Activated CD4-positive, alpha-beta T cell treated with anti-CD3 and anti-CD28 coated beads for 36 hours (primary cell): ENCODE data around the gene GPATCH4. TPM values are rescaled to one million over a fixed set of nuclear protein-coding genes. Genes with fewer than 3 reads are reported as not detected.
"Not testable (repeated sequence)": the region's sequence is repeated elsewhere in the genome, so short reads cannot be mapped to it uniquely, and the experiment has no call there.

ENCODE experiments used
- ATAC-seq: fragments of 200-7000 bp; cut with Tn5 transposase; one replicate; pipeline ENCODE4 v1.10.0; 2021; ENCODE audit warnings: mild to moderate bottlenecking, moderate library complexity
- CTCF ChIA-PET: fragments of 350-600 bp; sonication (Branson Sonifier 250); formaldehyde crosslinking; loops from one replicate; lab custom pipeline; 2021; ENCODE audit warnings: antibody characterized with exemption; lab: Charles Lee
- POLR2A ChIA-PET: fragments of 350-600 bp; sonication (Branson Sonifier 250); formaldehyde crosslinking; loops from one replicate; lab custom pipeline; 2021; ENCODE audit warnings: antibody characterized with exemption, inconsistent platforms; lab: Charles Lee
- DNase-seq: peaks from one replicate; pipeline ENCODE4 v3.0.0-alpha.2; 2020
- H3K27ac Mint-ChIP-seq: one replicate; pipeline ENCODE4 v1.8.0; 2021; ENCODE audit warnings: mixed read lengths
- H3K27me3 Mint-ChIP-seq: one replicate; pipeline ENCODE4 v1.8.0; 2021; ENCODE audit warnings: mixed read lengths
- H3K36me3 Mint-ChIP-seq: one replicate; pipeline ENCODE4 v1.8.0; 2021; ENCODE audit warnings: low read depth, mixed read lengths
- H3K4me1 Mint-ChIP-seq: one replicate; pipeline ENCODE4 v1.8.0; 2021; ENCODE audit warnings: mixed read lengths
- H3K4me3 Mint-ChIP-seq: one replicate; pipeline ENCODE4 v1.8.0; 2021; ENCODE audit warnings: mild to moderate bottlenecking, moderate library complexity, mixed read lengths
- H3K9me3 Mint-ChIP-seq: one replicate; pipeline ENCODE4 v1.8.0; 2021; ENCODE audit warnings: low read depth, mixed read lengths
- intact Hi-C, 2 experiments: fragments of 100-400 bp; cut with DNase I in 1 of 2; cut with micrococcal nuclease in 1 of 2; formaldehyde crosslinking; loops; one replicate each; pipeline versions ENCODE4 v1.14.2 to v1.15.1; 2022 to 2024; cut with DNase I, micrococcal nuclease
- total RNA-seq, 2 experiments: library from RNA; stranded (reverse); gene quantifications; one replicate each; pipeline ENCODE4 v1.2.3, GENCODE V29; 2021

GPATCH4 gene
- total RNA-seq, 2 experiments from 2014 or later = 38.5 to 48.7 TPM

- Mint-ChIP-seq H3K9me3 (no peaks in the 10 kb centered on the region), H3K36me3 (no peaks in the 10 kb centered on the region), H3K27ac (no peak overlapping the region), H3K4me3 (no peak overlapping the region), H3K27me3 (peaks cover 13% of the 10 kb centered on the region), H3K4me1 (peaks cover 8% of the 10 kb centered on the region)
- DNase-seq (no peak), ATAC-seq (no peak)
- intact Hi-C loops = no loop called here
- ChIA-PET POLR2A (interaction anchor here (0.6 kb wide), 1 partner anchor 167 kb away, joined by 4 read pairs; no protein-coding TSS in a partner anchor), CTCF (interaction anchor here (0.7 to 4.2 kb wide), 11 partner anchors 11 to 227 kb away, joined by 3 to 21 read pairs (median 4); partner anchors contain the start of gene GPATCH4)
These were observed 11.4 kb upstream of the GPATCH4 start for GRCh38 chr1:156612666-156613065.

GRCh38 chr1:156610072-156610471, 8.8 kb upstream of the GPATCH4 start:
- ATAC-seq = not testable (repeated sequence)

GRCh38 chr1:156608981-156609380, 7.7 kb upstream of the GPATCH4 start:
- intact Hi-C loops = loop anchor here (1.0 to 10.0 kb wide), 9 partner anchors 25 to 526 kb away; partner anchors contain the start of gene ETV3 (in 1 of the 2)
- ATAC-seq = peak; percentile 80
- H3K9me3 Mint-ChIP-seq = no peaks in the 10 kb centered on the region
- ChIA-PET POLR2A (no interaction called here), CTCF (interaction anchor here (0.6 to 1.9 kb wide), 26 partner anchors 8 to 1429 kb away, joined by 3 to 14 read pairs (median 4); partner anchors contain the start of gene NAXE)
- H3K36me3 Mint-ChIP-seq = no peaks in the 10 kb centered on the region
- DNase-seq = peak; percentile 81
- no peak overlapping the region for H3K27ac Mint-ChIP-seq
- H3K27me3 Mint-ChIP-seq = peaks cover 9% of the 10 kb centered on the region
- peaks cover 8% of the 10 kb centered on the region for H3K4me1 Mint-ChIP-seq
- no peak overlapping the region for H3K4me3 Mint-ChIP-seq

More at GRCh38 chr1:156610072-156610471, 8.8 kb upstream of the GPATCH4 start:
- intact Hi-C loops, H3K27ac Mint-ChIP-seq, DNase-seq, H3K9me3 Mint-ChIP-seq, H3K4me1 Mint-ChIP-seq, POLR2A ChIA-PET, H3K27me3 Mint-ChIP-seq, H3K4me3 Mint-ChIP-seq, H3K36me3 Mint-ChIP-seq: not testable (repeated sequence)
- CTCF ChIA-PET = interaction anchor here (0.6 to 1.0 kb wide), 9 partner anchors 10 to 168 kb away, joined by 3 to 4 read pairs (median 3); partner anchors contain the start of gene NAXE

- POLR2A ChIA-PET = interaction anchor here (0.7 kb wide), 1 partner anchor 163 kb away, joined by 10 read pairs; no protein-coding TSS in a partner anchor
- no peak overlapping the region for H3K4me3 Mint-ChIP-seq
- H3K4me1 Mint-ChIP-seq = peaks cover 8% of the 10 kb centered on the region
- CTCF ChIA-PET = interaction anchor here (0.6 to 1.9 kb wide), 27 partner anchors 9 to 395 kb away, joined by 3 to 14 read pairs (median 4); partner anchors contain the start of genes NAXE and PMF1
- H3K9me3 Mint-ChIP-seq = no peaks in the 10 kb centered on the region
- H3K36me3 Mint-ChIP-seq = no peaks in the 10 kb centered on the region
- H3K27me3 Mint-ChIP-seq = peaks cover 9% of the 10 kb centered on the region
- intact Hi-C loops = loop anchor here (1.0 to 10.0 kb wide), 9 partner anchors 24 to 527 kb away; partner anchors contain the start of gene ETV3 (in 1 of the 2)
- no peak overlapping the region for H3K27ac Mint-ChIP-seq
- ATAC-seq (peak; percentile 98), DNase-seq (peak; percentile 78)
These were observed 6.9 kb upstream of the GPATCH4 start for GRCh38 chr1:156608036-156608674.

GRCh38 chr1:156607344-156607743, 6.1 kb upstream of the GPATCH4 start:
- H3K9me3 Mint-ChIP-seq, H3K36me3 Mint-ChIP-seq, H3K27ac Mint-ChIP-seq, POLR2A ChIA-PET, H3K4me3 Mint-ChIP-seq, DNase-seq, H3K27me3 Mint-ChIP-seq, ATAC-seq: not testable (repeated sequence)
- CTCF ChIA-PET = interaction anchor here (1.9 kb wide), 1 partner anchor 8 kb away, joined by 9 read pairs; no protein-coding TSS in a partner anchor
- peaks cover 14% of the 10 kb centered on the region for H3K4me1 Mint-ChIP-seq
- intact Hi-C loops = loop anchor here in 1 of 2 experiments (10.0 kb wide), 1 partner anchor 527 kb away; the partner anchor contains the start of gene ETV3

GRCh38 chr1:156602557-156602993, 1.3 kb upstream of the GPATCH4 start:
- POLR2A ChIA-PET = interaction anchor here (0.6 kb wide), 1 partner anchor 25 kb away, joined by 4 read pairs; no protein-coding TSS in a partner anchor
- peak; percentile 34 for DNase-seq

GRCh38 chr1:156601892-156602291, 613 bp upstream of the GPATCH4 start:
- ChIA-PET POLR2A (interaction anchor here (0.6 to 1.0 kb wide), 4 partner anchors 11 to 101 kb away, joined by 3 to 8 read pairs (median 4); partner anchors contain the start of gene MEF2D), CTCF (interaction anchor here (0.8 to 2.8 kb wide), 6 partner anchors 9 to 179 kb away, joined by 3 to 19 read pairs (median 4); partner anchors contain the start of gene NAXE)
- Mint-ChIP-seq H3K27ac (peak overlapping the region; percentile 99), H3K9me3 (no peaks in the 10 kb centered on the region), H3K27me3 (no peaks in the 10 kb centered on the region), H3K4me1 (peaks cover 45% of the 10 kb centered on the region), H3K4me3 (peak overlapping the region; percentile 97), H3K36me3 (peaks cover 36% of the 10 kb centered on the region)
- ATAC-seq = peak; percentile 24
- DNase-seq = peak; percentile 27
- intact Hi-C loops = loop anchor here (1.0 to 10.0 kb wide), 9 partner anchors 10 to 533 kb away; partner anchors contain the start of genes ETV3 (in 1 of the 2), MEF2D (in 1 of the 2), NAXE (in 1 of the 2) and PRCC (in 1 of the 2)

More at GRCh38 chr1:156602557-156602993, 1.3 kb upstream of the GPATCH4 start:
- intact Hi-C loops = loop anchor here (5.0 to 10.0 kb wide), 2 partner anchors 100 to 532 kb away; partner anchors contain the start of genes ETV3 (in 1 of the 2) and MEF2D (in 1 of the 2)
- H3K27me3 Mint-ChIP-seq = no peaks in the 10 kb centered on the region
- H3K9me3 Mint-ChIP-seq = no peaks in the 10 kb centered on the region
- H3K4me3 Mint-ChIP-seq = peak overlapping the region; percentile 97
- peak overlapping the region; percentile 56 for H3K27ac Mint-ChIP-seq
- ATAC-seq = no peak
- CTCF ChIA-PET = interaction anchor here (0.9 to 1.7 kb wide), 5 partner anchors 10 to 157 kb away, joined by 3 to 10 read pairs (median 3); no protein-coding TSS in a partner anchor
- peaks cover 42% of the 10 kb centered on the region for H3K4me1 Mint-ChIP-seq
- peaks cover 30% of the 10 kb centered on the region for H3K36me3 Mint-ChIP-seq

GRCh38 chr1:156600733-156601121, 552 bp downstream of the GPATCH4 start:
- POLR2A ChIA-PET = interaction anchor here (0.6 to 1.0 kb wide), 2 partner anchors 96 to 143 kb away, joined by 4 to 5 read pairs; no protein-coding TSS in a partner anchor
- DNase-seq = peak; percentile 27

GRCh38 chr1:156599811-156600210, 1.5 kb downstream of the GPATCH4 start:
- Mint-ChIP-seq H3K9me3 (no peaks in the 10 kb centered on the region), H3K4me3 (peak overlapping the region; percentile 97), H3K36me3 (peaks cover 49% of the 10 kb centered on the region), H3K27ac (peak overlapping the region; percentile 99), H3K4me1 (peaks cover 45% of the 10 kb centered on the region), H3K27me3 (no peaks in the 10 kb centered on the region)
- DNase-seq = no peak
- intact Hi-C loops = loop anchor here (2.0 to 10.0 kb wide), 4 partner anchors 98 to 535 kb away; partner anchors contain the start of genes ETV3 (in 1 of the 2) and MEF2D (in 1 of the 2)
- ChIA-PET POLR2A (interaction anchor here (1.0 kb wide), 1 partner anchor 143 kb away, joined by 5 read pairs; no protein-coding TSS in a partner anchor), CTCF (interaction anchor here (0.7 to 3.6 kb wide), 9 partner anchors 8 to 215 kb away, joined by 4 to 19 read pairs (median 7); partner anchors contain the start of gene NAXE)
- ATAC-seq = peak; percentile 71

More at GRCh38 chr1:156600733-156601121, 552 bp downstream of the GPATCH4 start:
- Mint-ChIP-seq H3K27me3 (no peaks in the 10 kb centered on the region), H3K9me3 (no peaks in the 10 kb centered on the region), H3K36me3 (peaks cover 40% of the 10 kb centered on the region), H3K4me3 (peak overlapping the region; percentile 97), H3K27ac (peak overlapping the region; percentile 99), H3K4me1 (peaks cover 45% of the 10 kb centered on the region)
- intact Hi-C loops = loop anchor here (1.0 to 10.0 kb wide), 9 partner anchors 8 to 534 kb away; partner anchors contain the start of genes ETV3 (in 1 of the 2), MEF2D (in 1 of the 2), NAXE (in 1 of the 2) and PRCC (in 1 of the 2)
- CTCF ChIA-PET = interaction anchor here (0.6 to 3.6 kb wide), 9 partner anchors 9 to 216 kb away, joined by 3 to 19 read pairs (median 4); partner anchors contain the start of gene NAXE
- peak; percentile 2 for ATAC-seq

- DNase-seq (no peak), ATAC-seq (no peak)
- peak overlapping the region; percentile 48 for H3K27ac Mint-ChIP-seq
- no peak overlapping the region for H3K4me3 Mint-ChIP-seq
- H3K36me3 Mint-ChIP-seq = peaks cover 49% of the 10 kb centered on the region
- ChIA-PET POLR2A (no interaction called here), CTCF (interaction anchor here (0.6 to 3.6 kb wide), 10 partner anchors 7 to 214 kb away, joined by 3 to 19 read pairs (median 6); partner anchors contain the start of gene NAXE)
- intact Hi-C loops = no loop called here
- peaks cover 47% of the 10 kb centered on the region for H3K4me1 Mint-ChIP-seq
- H3K9me3 Mint-ChIP-seq = no peaks in the 10 kb centered on the region
- no peaks in the 10 kb centered on the region for H3K27me3 Mint-ChIP-seq
These were observed 2.4 kb downstream of the GPATCH4 start for GRCh38 chr1:156598731-156599432.
